Mesodermal cell (in vitro differentiated cells): ENCODE measurements around the gene SUN3.

Experiments used
- H3K27ac ChIP-seq: 2 replicates; pipeline ENCODE4 v1.7.0; 2013; ENCODE audit warnings: mild to moderate bottlenecking, low read depth, low read length, moderate library complexity; ENCODE audit not compliant: severe bottlenecking
- H3K36me3 ChIP-seq: 2 replicates; pipeline ENCODE4 v1.7.1; 2013; ENCODE audit warnings: mild to moderate bottlenecking, low read length, moderate library complexity; ENCODE audit not compliant: control insufficient read depth, insufficient read depth
- H3K4me1 ChIP-seq: one replicate; pipeline ENCODE4 v1.7.1; 2013; ENCODE audit warnings: mild to moderate bottlenecking, low read length; ENCODE audit not compliant: insufficient read depth, control insufficient read depth, poor library complexity, severe bottlenecking
- H3K4me3 ChIP-seq: 2 replicates; pipeline ENCODE4 v1.7.0; 2013; ENCODE audit warnings: low read length, control low read depth, mild to moderate bottlenecking; ENCODE audit not compliant: insufficient read depth, poor library complexity, severe bottlenecking; ENCODE audit errors: extremely low read depth
- H3K9me3 ChIP-seq: 2 replicates; pipeline ENCODE4 v1.7.1; 2013; ENCODE audit warnings: mild to moderate bottlenecking, low read length, moderate library complexity; ENCODE audit not compliant: control insufficient read depth
- WGBS, 2 experiments: methylation state at CpG; one replicate each; pipeline ENCODE4 v1.1.5; 2013; ENCODE audit warnings: missing lambda C conversion rate in 2 of 2; ENCODE audit not compliant: insufficient coverage in 2 of 2; 5-methylcytosine and 5-hydroxymethylcytosine counted together

Gene SUN3

DNA sequence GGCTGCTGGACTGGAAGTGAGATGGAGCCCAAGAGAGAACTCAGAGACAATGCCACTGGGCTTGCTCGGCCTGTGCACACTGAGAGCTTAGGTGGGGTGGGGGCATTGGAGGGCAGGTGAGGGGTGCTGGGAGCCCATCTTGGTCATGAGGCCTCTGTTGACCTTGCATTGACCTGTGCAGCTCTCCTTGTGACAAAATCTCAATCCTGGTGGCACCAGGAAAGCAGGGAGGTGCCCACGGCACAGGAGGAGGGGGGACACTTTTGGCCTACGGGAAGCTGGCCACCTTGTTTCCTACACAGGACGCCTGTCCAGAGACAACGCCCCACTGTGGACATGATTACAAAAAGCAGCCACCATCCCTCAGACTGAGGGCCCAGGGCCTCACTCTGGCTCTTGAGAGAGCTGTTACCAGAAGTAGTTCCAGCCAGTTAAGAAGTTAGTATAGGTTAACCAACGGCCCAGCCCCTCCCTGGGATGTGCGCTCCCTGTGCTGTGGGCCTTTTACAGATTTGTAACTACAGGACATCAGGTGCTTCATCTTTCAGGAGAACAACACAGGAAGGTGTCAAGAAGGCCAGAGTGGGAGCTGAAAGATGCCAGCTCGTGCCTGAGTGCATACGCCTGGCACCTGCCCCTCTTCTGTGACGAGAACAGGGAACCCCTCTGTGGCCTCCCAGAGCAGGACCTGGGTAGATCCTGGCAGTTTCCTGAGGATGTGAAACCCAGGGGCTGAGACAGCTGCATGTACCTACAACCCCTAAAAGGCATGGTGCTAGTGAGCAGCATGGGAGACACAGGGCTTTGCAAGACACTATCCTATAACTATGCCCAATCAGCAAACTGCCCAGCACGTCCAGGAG is 91.0 kb downstream of the SUN3 start:
- no peak overlapping the region for H3K27ac ChIP-seq
- WGBS, 2 experiments, result 92 to 94% methylated on average over 7 to 11 of the region's 11 CpGs
- H3K4me1 ChIP-seq, result peaks cover 23% of the 10 kb centered on the region

More for the DNA sequence above, 91.0 kb downstream of the SUN3 start:
- Histone ChIP-seq H3K36me3 (no peaks in the 10 kb centered on the region), H3K4me3 (no peak overlapping the region), H3K9me3 (no peaks in the 10 kb centered on the region)
